ENCODE data around the gene PCSK1N.

DNA sequence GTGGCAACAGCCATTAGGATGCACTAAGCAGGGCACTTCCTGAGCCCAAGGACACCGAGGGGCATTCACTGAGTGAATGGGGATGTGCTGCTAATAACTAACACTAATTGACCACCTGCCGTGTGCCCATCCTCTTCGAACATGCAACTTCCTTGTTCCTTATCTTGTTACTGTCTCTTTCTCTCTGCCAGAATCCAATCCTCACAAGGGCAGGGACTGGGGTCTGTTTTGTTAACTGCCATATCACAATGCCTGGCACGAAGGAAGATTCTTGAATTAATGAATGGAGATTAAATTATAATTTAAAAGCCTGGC is 7.8 kb downstream of the PCSK1N start:
- TF ChIP-seq, protein P1, sequence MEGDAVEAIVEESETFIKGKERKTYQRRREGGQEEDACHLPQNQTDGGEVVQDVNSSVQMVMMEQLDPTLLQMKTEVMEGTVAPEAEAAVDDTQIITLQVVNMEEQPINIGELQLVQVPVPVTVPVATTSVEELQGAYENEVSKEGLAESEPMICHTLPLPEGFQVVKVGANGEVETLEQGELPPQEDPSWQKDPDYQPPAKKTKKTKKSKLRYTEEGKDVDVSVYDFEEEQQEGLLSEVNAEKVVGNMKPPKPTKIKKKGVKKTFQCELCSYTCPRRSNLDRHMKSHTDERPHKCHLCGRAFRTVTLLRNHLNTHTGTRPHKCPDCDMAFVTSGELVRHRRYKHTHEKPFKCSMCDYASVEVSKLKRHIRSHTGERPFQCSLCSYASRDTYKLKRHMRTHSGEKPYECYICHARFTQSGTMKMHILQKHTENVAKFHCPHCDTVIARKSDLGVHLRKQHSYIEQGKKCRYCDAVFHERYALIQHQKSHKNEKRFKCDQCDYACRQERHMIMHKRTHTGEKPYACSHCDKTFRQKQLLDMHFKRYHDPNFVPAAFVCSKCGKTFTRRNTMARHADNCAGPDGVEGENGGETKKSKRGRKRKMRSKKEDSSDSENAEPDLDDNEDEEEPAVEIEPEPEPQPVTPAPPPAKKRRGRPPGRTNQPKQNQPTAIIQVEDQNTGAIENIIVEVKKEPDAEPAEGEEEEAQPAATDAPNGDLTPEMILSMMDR (IDR thresholded peaks at IDR 0.05): no peak
- no peak for TF ChIP-seq POLR2A (IDR thresholded peaks at IDR 0.05)

Data from uterus (tissue), 2 donors.